Liver (tissue), 9 donors: ENCODE measurements around the gene ENPP3. TPM values are rescaled to one million over a fixed set of nuclear protein-coding genes. Genes with fewer than 3 reads are reported as not detected.
"Not testable (repeated sequence)": the region's sequence is repeated elsewhere in the genome, so short reads cannot be mapped to it uniquely, and the experiment has no call there.

ENCODE experiments used
- DNase-seq: peaks from one replicate; pipeline ENCODE4 v3.0.0-alpha.2; 2017; ENCODE audit warnings: low spot score
- H3K27ac ChIP-seq, 2 donors: one replicate each; pipeline ENCODE4 v1.7.0; 2013; ENCODE audit warnings: inconsistent platforms in 2 of 2, low read length in 2 of 2, control low read depth in 1 of 2, low read depth in 1 of 2, mild to moderate bottlenecking in 1 of 2
- H3K27me3 ChIP-seq, 4 donors: one replicate each; pipeline versions ENCODE4 v1.6.1 to v1.7.0; 2013; ENCODE audit warnings: low read length in 3 of 4, inconsistent platforms in 1 of 4, mild to moderate bottlenecking in 1 of 4, moderate library complexity in 1 of 4; ENCODE audit not compliant: control insufficient read depth in 4 of 4, insufficient read depth in 4 of 4
- H3K36me3 ChIP-seq, 4 donors: one replicate each; pipeline versions ENCODE4 v1.6.1 to v1.7.0; 2013; ENCODE audit warnings: low read length in 3 of 4, mild to moderate bottlenecking in 3 of 4, low read depth in 1 of 4, moderate library complexity in 1 of 4; ENCODE audit not compliant: control insufficient read depth in 4 of 4, insufficient read depth in 3 of 4
- H3K4me1 ChIP-seq, 4 donors: one replicate each; pipeline versions ENCODE4 v1.6.1 to v1.7.0; 2013; ENCODE audit warnings: low read length in 3 of 4, mild to moderate bottlenecking in 3 of 4, moderate library complexity in 1 of 4; ENCODE audit not compliant: control insufficient read depth in 4 of 4, insufficient read depth in 4 of 4
- H3K4me3 ChIP-seq, 3 donors: one replicate each; pipeline versions ENCODE4 v1.6.1 to v1.7.0; 2013; ENCODE audit warnings: low read length in 3 of 3, control low read depth in 1 of 3, low read depth in 1 of 3, mild to moderate bottlenecking in 1 of 3
- H3K9ac ChIP-seq, 2 donors: one replicate each; pipeline ENCODE4 v1.7.0; 2013; ENCODE audit warnings: low read length in 2 of 2, mild to moderate bottlenecking in 2 of 2, moderate library complexity in 2 of 2, control low read depth in 1 of 2, low read depth in 1 of 2
- H3K9me3 ChIP-seq, 4 donors: one replicate each; pipeline versions ENCODE4 v1.6.1 to v1.7.0; 2013; ENCODE audit warnings: low read length in 3 of 4; ENCODE audit not compliant: control insufficient read depth in 4 of 4
- EGR1 ChIP-seq, 2 donors: IDR thresholded peaks; 2 replicates each; pipeline ENCODE4 v1.6.1; 2016 to 2018; ENCODE audit warnings: antibody characterized with exemption in 2 of 2, low read depth in 2 of 2
- FOXA1 ChIP-seq: IDR thresholded peaks from 2 replicates; pipeline ENCODE4 v1.6.1; 2016; ENCODE audit warnings: antibody characterized with exemption
- FOXA2 ChIP-seq: IDR thresholded peaks from 2 replicates; pipeline ENCODE4 v1.6.1; 2016; ENCODE audit warnings: antibody characterized with exemption
- GABPA ChIP-seq, 2 donors: IDR thresholded peaks in 1 of 2; conservative IDR thresholded peaks in 1 of 2; 2 replicates each; pipeline ENCODE4 v1.6.1; 2016; ENCODE audit warnings: antibody characterized with exemption in 2 of 2, mild to moderate bottlenecking in 1 of 2, moderate library complexity in 1 of 2
- HNF4A ChIP-seq, 2 donors: conservative IDR thresholded peaks; 2 replicates each; pipeline ENCODE4 v1.6.1; 2016; ENCODE audit warnings: antibody characterized with exemption in 2 of 2, mild to moderate bottlenecking in 2 of 2
- HNF4G ChIP-seq: IDR thresholded peaks from 2 replicates; pipeline ENCODE4 v1.6.1; 2016; ENCODE audit warnings: antibody characterized with exemption
- JUND ChIP-seq, 2 donors: IDR thresholded peaks; 2 replicates each; pipeline ENCODE4 v1.6.1; 2016; ENCODE audit warnings: antibody characterized with exemption in 2 of 2
- NR2F2 ChIP-seq: IDR thresholded peaks from 2 replicates; pipeline ENCODE4 v1.6.1; 2016; ENCODE audit warnings: antibody characterized with exemption
- RAD21 ChIP-seq, 2 donors: IDR thresholded peaks; 2 replicates each; pipeline ENCODE4 v1.6.1; 2016; ENCODE audit warnings: antibody characterized with exemption in 2 of 2, mild to moderate bottlenecking in 2 of 2
- RXRA ChIP-seq, 2 donors: IDR thresholded peaks; 2 replicates each; pipeline ENCODE4 v1.6.1; 2017 to 2018; ENCODE audit warnings: antibody characterized with exemption in 2 of 2, mild to moderate bottlenecking in 1 of 2
- SP1 ChIP-seq: IDR thresholded peaks from 2 replicates; pipeline ENCODE4 v1.6.1; 2018; ENCODE audit warnings: antibody characterized with exemption, mild to moderate bottlenecking
- TAF1 ChIP-seq: conservative IDR thresholded peaks from 2 replicates; pipeline ENCODE4 v1.6.1; 2016; ENCODE audit warnings: antibody characterized with exemption, mild to moderate bottlenecking
- YY1 ChIP-seq: IDR thresholded peaks from 2 replicates; pipeline ENCODE4 v1.6.1; 2016; ENCODE audit warnings: antibody characterized with exemption, mild to moderate bottlenecking
- WGBS: extraction: QIAGEN DNeasy Blood & Tissue Kit; methylation state at CpG from one replicate; pipeline ENCODE4 v1.1.7; 2013; 5-methylcytosine and 5-hydroxymethylcytosine counted together
- polyA plus RNA-seq, 2 donors: library from polyadenylated mRNA; stranded (reverse) in 1 of 2; unstranded in 1 of 2; fragments of 200-250 nt in 1 of 2; fragments of >200 nt in 1 of 2; fragmentation: Nextera tagmentation in 1 of 2; extraction: Ambion mirVana in 1 of 2; gene quantifications; one replicate each; pipeline versions ENCODE4 v1.2.1 to v1.2.3, GENCODE V29; 2013 to 2015
- total RNA-seq, 2 donors: library from RNA; depleted of rRNA; stranded (reverse); fragments of >200 nt; gene quantifications; one replicate each; pipeline ENCODE4 v1.2.3, GENCODE V29; 2014
- TF ChIP-seq, protein P1 (sequence below): IDR thresholded peaks from 2 replicates; pipeline ENCODE4 v1.6.1; 2016; ENCODE audit warnings: antibody characterized with exemption, mild to moderate bottlenecking
- TF ChIP-seq, protein P2 (sequence below): IDR thresholded peaks from 2 replicates; pipeline ENCODE4 v1.6.1; 2016; ENCODE audit warnings: antibody characterized with exemption
- TF ChIP-seq, protein P3 (sequence below): IDR thresholded peaks from 2 replicates; pipeline ENCODE4 v1.6.1; 2016; ENCODE audit warnings: antibody characterized with exemption
- TF ChIP-seq, protein P4 (sequence below): fragments of 150-350 bp; IDR thresholded peaks from 2 replicates; pipeline ENCODE4 v1.5.1; 2017; ENCODE audit warnings: improper control_type of control experiment, low read depth, low read length; ENCODE audit not compliant: missing input control
- TF ChIP-seq, protein P5 (sequence below): IDR thresholded peaks from 2 replicates; pipeline ENCODE4 v1.6.1; 2016; ENCODE audit warnings: antibody characterized with exemption
- donor health status: healthy.
- donor health status: healthy.
- donor health status: healthy.
- donor health status: healthy.
- donor health status: healthy.

The ENPP3 gene
- total and polyA plus RNA-seq, 4 donors, result 0.51 to 6.1 (median 1.1) TPM

DNA sequence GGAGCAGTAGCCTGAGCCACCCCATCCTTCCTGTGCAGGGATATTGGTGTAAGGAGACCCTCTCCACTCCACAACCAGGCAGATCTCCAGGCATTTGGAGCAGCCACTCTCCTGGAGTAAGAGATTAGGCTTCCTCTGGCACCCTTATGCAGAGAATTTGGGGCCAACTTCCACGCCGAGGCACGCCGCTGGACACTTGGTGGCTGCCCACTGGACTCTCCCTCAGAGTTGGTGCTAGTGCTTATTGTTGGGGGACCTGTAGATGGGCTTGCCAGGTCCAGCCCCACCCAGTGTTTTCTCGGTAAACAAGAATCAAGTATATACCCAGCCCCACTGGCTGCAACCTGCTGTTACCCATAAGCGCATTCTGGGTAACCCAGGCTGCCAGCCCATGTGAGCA is 78.5 kb downstream of the ENPP3 start:
- H3K36me3 ChIP-seq, DNase-seq, H3K4me1 ChIP-seq, H3K9me3 ChIP-seq, H3K27me3 ChIP-seq, H3K4me3 ChIP-seq, H3K9ac ChIP-seq, H3K27ac ChIP-seq: not testable (repeated sequence)
- WGBS, result 92% methylated on average over 6 of the region's 6 CpGs

DNA sequence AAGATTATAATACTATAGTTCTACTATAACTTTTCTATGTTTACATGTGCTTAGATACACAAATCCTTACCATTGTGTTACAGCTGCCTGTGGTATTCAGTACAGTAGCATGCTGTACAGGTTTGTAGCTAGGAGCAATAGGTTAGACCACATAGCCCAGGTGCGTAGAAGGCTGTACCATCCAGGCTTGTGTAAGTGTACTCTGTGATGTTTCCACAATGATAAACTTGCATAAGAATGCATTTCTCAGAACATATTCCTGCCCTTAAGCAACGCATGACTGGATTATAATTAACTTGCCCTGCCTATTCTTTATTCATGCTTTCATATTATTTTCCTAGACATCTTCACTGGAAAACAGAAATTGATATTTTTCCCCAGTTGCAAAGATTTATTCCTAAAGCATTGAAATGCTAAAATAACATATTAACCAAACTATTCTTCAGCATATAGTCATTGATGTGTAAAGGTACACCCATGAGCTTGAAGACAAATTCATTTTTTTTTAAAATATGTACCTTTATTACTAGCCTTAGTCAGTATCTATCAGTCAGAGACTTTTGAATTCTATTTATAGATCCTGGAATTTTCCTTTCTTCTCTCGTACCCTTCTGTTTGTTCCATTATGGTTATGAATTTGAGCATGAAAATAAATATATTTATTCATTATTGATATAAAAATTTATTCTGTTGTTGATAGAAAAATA is 80.9 kb downstream of the ENPP3 start:
- no peaks in the 10 kb centered on the region for H3K36me3 ChIP-seq
- H3K4me3 ChIP-seq, result no peak overlapping the region
- no peaks in the 10 kb centered on the region for H3K27me3 ChIP-seq
- TF ChIP-seq YY1 (no peak), FOXA1 (no peak), RXRA (IDR thresholded peaks at IDR 0.05) (no peak), GABPA (IDR thresholded peaks at IDR 0.05 in 1 of 2, conservative IDR thresholded peaks at IDR 0.05 in 1 of 2) (no peak), EGR1 (IDR thresholded peaks at IDR 0.05; ENCODE audit: low read depth in 2 of 2) (no peak), FOXA2 (no peak), HNF4G (no peak), HNF4A (conservative IDR thresholded peaks at IDR 0.05) (no peak), RAD21 (IDR thresholded peaks at IDR 0.05) (no peak), SP1 (no peak), TAF1 (no peak), JUND (IDR thresholded peaks at IDR 0.05) (no peak), NR2F2 (no peak)
- TF ChIP-seq, protein P1, sequence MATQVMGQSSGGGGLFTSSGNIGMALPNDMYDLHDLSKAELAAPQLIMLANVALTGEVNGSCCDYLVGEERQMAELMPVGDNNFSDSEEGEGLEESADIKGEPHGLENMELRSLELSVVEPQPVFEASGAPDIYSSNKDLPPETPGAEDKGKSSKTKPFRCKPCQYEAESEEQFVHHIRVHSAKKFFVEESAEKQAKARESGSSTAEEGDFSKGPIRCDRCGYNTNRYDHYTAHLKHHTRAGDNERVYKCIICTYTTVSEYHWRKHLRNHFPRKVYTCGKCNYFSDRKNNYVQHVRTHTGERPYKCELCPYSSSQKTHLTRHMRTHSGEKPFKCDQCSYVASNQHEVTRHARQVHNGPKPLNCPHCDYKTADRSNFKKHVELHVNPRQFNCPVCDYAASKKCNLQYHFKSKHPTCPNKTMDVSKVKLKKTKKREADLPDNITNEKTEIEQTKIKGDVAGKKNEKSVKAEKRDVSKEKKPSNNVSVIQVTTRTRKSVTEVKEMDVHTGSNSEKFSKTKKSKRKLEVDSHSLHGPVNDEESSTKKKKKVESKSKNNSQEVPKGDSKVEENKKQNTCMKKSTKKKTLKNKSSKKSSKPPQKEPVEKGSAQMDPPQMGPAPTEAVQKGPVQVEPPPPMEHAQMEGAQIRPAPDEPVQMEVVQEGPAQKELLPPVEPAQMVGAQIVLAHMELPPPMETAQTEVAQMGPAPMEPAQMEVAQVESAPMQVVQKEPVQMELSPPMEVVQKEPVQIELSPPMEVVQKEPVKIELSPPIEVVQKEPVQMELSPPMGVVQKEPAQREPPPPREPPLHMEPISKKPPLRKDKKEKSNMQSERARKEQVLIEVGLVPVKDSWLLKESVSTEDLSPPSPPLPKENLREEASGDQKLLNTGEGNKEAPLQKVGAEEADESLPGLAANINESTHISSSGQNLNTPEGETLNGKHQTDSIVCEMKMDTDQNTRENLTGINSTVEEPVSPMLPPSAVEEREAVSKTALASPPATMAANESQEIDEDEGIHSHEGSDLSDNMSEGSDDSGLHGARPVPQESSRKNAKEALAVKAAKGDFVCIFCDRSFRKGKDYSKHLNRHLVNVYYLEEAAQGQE, result no peak
- TF ChIP-seq, protein P2, sequence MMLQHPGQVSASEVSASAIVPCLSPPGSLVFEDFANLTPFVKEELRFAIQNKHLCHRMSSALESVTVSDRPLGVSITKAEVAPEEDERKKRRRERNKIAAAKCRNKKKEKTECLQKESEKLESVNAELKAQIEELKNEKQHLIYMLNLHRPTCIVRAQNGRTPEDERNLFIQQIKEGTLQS, result no peak
- TF ChIP-seq, protein P3, sequence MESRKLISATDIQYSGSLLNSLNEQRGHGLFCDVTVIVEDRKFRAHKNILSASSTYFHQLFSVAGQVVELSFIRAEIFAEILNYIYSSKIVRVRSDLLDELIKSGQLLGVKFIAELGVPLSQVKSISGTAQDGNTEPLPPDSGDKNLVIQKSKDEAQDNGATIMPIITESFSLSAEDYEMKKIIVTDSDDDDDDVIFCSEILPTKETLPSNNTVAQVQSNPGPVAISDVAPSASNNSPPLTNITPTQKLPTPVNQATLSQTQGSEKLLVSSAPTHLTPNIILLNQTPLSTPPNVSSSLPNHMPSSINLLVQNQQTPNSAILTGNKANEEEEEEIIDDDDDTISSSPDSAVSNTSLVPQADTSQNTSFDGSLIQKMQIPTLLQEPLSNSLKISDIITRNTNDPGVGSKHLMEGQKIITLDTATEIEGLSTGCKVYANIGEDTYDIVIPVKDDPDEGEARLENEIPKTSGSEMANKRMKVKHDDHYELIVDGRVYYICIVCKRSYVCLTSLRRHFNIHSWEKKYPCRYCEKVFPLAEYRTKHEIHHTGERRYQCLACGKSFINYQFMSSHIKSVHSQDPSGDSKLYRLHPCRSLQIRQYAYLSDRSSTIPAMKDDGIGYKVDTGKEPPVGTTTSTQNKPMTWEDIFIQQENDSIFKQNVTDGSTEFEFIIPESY, result no peak
- TF ChIP-seq, protein P4, sequence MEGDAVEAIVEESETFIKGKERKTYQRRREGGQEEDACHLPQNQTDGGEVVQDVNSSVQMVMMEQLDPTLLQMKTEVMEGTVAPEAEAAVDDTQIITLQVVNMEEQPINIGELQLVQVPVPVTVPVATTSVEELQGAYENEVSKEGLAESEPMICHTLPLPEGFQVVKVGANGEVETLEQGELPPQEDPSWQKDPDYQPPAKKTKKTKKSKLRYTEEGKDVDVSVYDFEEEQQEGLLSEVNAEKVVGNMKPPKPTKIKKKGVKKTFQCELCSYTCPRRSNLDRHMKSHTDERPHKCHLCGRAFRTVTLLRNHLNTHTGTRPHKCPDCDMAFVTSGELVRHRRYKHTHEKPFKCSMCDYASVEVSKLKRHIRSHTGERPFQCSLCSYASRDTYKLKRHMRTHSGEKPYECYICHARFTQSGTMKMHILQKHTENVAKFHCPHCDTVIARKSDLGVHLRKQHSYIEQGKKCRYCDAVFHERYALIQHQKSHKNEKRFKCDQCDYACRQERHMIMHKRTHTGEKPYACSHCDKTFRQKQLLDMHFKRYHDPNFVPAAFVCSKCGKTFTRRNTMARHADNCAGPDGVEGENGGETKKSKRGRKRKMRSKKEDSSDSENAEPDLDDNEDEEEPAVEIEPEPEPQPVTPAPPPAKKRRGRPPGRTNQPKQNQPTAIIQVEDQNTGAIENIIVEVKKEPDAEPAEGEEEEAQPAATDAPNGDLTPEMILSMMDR, result no peak
- TF ChIP-seq, protein P5, sequence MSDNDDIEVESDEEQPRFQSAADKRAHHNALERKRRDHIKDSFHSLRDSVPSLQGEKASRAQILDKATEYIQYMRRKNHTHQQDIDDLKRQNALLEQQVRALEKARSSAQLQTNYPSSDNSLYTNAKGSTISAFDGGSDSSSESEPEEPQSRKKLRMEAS, result no peak
- no peak overlapping the region for H3K27ac ChIP-seq
- no peak for DNase-seq
- H3K9ac ChIP-seq, result no peak overlapping the region
- H3K4me1 ChIP-seq, result no peaks in the 10 kb centered on the region
- 93% methylated on average over 3 of the region's 3 CpGs for WGBS
- no peaks in the 10 kb centered on the region for H3K9me3 ChIP-seq
